NCI-H128 (cell line): ENCODE data around the gene DGKH.
"Not testable (repeated sequence)": the region's sequence is repeated elsewhere in the genome, so short reads cannot be mapped to it uniquely, and the experiment has no call there.

Experiments
- DNase-seq: peaks from one replicate; lab custom pipeline; 2025; ENCODE audit not compliant: unreplicated experiment; lab: John Stamatoyannopoulos, UW

Gene DGKH

DNA sequence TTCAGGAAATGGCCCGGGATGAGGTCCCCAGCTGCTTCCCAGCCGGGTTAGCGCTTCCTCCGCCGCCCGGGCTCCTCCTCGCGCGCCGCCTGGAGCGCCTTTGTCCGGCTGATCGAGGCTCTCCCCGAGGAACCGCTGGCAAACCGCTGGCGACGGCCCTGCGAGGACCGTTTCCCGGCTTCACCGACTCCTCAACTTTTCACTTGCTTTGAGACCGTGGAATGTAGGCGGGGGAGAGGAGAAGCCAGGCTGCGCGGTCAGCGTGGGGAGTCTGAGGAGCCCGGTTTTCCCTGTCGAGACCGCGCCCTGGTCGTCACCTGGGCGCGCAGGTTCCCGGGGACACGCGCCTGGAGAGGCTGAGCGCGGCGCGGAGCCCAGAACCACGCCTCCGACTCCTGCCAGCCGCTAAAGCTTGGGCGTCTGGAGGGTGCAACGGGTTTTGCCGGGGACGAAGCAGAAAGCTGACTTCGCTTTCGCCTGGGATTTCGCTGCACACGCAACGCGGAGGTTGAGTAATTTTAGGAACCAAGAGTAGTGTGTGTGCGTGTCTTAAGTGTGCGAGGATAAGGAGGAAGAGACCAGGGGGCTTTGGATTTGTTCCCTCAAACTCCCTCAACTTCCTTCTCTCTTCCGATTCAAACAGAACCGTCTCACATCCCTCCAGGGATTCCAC, 7.3 kb upstream of the DGKH start:
- DNase-seq = peak; percentile 63

DNA sequence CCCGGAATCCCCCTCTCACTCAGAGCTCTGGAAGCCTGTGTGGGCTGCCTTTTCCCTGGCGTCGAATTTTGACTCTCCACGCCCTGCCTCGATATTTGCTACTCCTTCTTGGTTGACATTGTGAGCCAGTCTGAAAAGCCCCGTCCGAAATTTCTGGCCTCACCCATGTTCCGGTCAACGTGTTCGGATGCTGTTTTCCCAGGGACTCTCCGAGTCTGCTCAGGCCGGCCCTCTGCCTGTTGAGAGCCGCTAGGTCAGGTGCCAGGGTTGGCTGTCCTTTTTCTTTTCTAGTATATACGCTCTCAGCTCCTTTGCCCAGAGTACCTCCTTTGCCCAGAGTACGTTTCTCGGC, 6.8 kb upstream of the DGKH start:
- no peak for DNase-seq

DNA sequence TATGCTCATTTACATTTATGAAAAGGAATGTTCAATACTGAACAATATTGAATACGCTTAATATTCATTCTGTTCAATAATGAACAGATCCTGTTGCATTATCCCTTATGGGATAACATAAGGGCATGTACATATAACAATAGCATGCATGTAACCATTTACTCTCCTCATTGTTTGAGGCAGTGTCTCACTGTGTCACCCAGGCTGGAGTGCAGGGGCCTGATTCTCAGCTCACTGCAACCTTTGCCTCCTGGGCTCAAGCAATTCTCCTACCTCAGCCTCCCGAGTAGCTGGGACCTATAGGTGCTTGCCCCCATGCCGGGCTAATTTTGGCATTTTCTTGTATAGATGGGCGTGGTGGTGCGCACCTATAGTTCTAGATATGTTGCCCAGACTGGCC, 4.8 kb upstream of the DGKH start:
- DNase-seq = no peak

DNA sequence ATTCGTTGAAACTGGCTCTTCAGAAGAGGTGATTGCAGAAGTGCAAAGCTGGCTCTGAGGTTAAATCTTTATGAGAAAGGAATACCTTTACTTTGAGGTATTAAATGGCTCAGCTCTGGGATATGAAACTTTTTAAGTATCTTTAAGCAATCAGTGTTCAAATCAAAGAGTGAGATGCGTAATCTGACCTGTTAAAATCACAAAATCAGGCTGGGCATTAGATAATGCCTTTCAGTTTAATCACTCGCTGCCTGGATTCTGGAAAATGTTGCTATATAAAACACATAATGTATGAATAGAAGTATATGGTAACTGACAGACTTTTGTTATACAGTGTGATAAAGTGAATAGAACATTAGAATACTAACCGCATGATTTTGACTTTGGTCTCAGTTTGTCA, 2.0 kb upstream of the DGKH start:
- DNase-seq = no peak

DNA sequence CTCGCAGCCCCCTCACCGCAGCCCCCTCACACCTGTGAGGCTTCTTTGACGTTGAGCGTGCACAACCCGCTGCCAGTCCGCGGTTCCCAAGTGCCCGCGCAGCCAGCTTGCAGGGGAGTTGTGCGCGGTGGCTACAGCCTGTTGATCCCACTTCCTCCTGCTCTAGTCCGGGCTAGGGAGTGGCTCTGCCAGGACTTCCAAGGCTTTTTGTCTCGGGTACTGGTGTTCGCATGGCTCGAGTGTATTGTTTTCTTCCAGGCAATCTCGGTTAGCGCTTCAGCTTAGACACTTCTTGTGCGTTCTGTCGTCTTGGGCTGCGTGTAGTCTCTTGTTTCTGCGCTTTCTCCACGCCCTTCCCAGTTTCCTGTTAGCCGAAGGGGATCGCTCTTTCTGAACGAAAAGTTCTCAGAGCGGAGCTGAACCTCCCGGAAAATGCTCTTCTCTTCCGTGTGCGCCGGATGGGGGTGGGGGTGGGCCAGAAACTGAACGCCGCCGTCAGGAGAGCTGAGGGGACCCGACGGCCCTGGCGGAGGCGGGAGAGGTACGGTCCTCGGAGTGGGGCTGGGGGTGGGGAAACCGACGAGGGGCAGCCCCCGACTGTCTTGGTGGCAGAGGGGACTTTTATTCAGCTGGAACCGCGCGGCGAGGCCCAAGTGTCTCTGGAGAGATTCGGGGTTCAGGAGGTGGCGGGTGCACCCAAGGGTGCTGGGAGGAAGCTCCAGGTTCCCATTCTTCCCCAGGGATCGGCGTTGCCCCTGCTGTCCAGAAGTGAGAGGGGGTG, 697 bp upstream of the DGKH start:
- DNase-seq = no peak

DNA sequence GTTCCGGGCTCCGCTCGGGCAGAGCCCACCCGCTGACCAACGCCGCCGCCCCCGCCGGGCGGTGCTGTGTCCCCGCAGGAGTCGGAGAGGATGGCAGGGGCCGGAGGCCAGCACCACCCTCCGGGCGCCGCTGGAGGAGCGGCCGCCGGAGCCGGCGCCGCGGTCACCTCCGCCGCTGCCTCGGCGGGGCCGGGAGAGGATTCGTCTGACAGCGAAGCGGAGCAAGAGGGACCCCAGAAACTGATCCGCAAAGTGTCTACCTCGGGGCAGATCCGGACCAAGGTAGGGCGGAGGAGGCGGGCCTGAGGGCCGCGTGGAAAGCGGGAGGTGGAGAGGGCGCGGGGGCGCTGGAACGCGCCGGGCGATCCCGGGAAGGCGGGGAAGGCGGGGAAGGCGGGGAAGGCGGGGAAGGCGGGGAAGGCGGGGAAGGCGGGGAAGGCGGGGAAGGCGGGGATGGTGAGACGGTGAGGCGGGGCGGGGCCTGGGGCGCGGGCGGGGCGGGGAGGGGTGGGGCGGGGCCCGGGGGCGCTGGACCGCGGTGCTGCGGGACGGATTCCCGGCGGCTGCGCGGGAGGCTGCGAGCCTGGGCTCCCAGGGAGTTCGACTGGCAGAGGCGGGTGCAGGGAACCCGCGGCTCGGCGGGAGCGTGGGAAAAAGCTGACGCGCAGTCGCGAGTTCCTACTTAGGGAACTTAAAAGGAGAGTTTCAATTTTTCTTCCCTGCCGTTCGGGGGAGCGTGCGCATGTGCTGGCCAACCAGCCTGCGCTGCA, 421 bp downstream of the DGKH start:
- DNase-seq = no peak

DNA sequence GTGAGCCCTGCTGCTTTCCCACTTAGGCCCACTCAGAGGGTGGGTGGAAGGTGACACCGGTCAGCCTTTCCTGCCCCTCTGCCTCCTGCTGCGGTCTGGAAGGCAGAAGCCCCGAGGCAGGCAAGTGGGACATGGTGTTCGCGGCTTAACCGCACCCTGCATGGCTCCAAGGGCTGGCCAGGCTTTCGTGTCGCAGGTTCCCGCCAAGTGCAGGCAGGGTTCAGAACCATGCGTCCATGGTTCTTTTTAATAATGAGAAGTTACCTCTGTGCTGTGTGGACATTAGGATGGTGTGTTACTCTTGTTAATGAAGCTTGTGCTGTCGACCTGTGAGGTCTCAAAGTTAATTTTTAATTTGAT, 986 bp downstream of the DGKH start:
- DNase-seq = no peak

DNA sequence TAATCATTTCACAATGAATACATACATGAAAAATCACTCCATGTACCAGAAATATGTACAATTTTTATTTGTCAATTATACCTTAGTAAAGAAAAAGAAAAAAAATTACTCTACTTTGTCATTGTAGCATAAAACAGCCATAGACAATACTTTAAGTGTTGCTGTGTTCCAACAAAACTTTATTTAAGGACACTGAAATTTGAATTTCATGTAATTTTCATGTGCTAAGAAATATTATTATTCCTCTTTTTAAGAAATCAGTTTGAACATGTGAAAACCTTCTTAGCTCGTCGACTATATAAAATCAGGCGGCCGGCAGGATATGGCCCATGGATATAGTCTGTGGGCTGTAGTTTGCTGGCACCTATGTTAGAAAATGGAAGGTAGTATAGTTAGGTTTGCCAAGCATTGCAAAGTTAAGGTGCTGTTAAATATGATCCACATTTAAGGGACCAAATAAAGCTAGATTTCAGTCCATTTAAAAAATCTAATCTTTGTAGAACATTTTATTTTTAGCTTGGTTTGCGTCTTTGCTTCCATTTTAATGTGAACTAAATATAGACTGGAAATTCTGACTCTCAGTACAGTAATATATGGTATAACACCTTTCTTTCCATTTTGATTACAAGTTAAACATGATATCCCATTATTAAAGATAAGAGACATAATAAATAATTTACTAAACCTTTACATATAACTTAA, 6.5 kb downstream of the DGKH start:
- no peak for DNase-seq

DNA sequence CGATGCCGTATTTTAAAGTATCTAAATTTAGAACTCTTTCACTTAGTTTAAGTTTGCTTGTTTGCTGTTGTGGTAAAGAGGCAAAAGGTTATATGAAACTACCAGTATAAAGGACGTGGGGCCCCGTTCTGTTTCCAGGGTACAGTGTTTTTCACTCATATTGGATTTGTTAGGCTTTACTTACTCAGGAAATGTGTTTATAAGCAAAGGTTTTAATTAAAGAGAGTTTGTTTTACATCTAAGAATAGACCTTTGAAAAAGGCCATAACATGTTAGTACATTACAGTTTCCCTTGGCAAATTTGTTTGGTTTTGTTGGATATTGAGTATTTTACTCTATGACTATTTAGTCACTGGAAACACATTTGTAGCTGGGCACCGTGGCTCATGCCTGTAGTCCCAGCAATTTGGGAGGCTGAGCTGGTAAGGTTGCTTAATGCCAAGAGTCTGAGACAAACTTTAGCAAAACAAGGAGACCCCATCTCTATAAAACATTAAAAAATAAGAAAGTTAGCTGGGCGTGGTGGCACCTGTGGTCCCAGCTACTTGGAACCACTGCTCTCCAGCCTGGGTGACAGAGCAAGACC, 7.1 kb downstream of the DGKH start:
- DNase-seq = no peak

DNA sequence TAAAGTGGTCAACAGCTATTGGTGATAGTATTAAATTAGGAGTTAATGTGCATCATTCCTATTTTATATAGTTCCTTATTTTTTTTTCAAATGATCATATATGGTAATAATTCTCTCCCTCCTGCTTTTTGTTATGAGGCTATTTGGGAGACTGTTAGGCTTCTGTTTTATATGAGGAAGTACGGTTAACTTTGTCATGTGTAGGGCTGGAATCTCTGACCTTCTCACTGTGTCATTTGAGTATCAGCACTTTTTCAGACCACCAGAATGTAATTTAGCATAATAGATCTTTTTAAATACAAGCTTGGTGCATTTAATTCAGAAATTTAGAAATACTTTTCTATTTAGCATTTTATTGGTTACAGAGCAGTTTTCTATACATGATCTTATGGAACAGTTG, 7.7 kb downstream of the DGKH start:
- no peak for DNase-seq

DNA sequence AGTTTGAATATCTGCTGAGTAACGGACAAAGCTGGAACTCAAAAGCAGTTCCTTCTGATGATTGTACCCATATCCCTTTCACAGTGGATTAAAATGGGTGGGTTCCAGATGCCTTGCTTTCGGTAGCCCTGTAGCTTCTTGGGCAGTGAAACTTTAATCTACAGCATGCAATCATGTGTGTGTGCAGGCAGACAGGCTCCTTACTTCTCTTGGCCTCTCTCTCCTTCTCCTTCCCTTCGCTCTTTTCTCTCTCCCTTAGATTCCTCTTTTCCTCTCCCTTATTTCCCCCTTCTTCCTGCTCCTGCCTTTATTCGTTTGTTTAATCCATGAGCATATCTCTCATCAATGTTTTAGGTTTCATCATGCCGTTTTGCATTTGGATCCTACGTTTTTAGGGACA, 8.1 kb downstream of the DGKH start:
- no peak for DNase-seq

DNA sequence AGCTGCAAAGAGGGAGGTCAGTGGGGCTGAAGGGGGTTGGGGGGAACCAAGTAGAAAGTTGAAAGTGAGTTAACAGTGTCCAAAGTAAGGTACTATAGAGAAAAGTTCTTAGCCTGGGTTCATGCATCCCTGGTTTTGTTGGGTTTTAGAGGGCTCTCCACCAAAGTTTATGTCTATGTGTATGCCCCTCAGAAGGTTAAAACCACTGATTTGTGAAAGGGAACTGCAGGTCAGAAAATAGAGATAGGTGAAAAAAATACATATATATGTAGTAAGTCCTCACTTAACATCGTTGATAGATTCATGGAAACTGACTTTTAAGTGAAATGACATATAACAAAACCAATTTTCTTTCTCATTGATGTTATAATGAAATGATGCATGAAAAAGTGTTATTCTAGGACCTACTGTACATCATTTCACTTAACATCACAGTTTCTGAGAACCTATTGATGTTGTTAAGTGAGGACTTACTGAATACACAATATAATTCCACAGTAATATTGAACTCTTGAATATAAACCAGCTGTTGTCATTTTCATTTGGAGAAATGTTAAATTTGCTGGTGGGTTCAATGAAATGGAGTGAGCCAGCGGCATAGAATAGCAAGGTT, 9.6 kb downstream of the DGKH start:
- DNase-seq = no peak

DNA sequence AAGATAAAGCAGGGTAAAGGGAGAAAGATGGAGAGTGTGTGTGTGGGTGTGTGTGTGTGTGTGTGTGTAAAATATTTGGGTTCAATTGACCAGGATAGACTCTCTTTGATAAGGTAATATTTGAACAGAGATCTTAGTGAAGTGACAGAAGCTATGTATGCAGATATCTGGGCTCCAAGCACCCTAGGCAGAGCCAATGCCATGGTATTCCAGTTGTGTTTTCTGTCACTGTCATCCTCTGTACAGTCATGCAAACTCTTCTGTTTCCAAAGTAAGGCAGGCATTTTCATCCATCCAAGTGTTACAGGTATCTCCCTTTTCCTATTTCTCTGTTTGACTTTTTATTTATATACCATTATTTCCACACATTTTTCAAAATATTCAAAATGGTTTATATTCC, 13.5 kb downstream of the DGKH start:
- DNase-seq = no peak

DNA sequence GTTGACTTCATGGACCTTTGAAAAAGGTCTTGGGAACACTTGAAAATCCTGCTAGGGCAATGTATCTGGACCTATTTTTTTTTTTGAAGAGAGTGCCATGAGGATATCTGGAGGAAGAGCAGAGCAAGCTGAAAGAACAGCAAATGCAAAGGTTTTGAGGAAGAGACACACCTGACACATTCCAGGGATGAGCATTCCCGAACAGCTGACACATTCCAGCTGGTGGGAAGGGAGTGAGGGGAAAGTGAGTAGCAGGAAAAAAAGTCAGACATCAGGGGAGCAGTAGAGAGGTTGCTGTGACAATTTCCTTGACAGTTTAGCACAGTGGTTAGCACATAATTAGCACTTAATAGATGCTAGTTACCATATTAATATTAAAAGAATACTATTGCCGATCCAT, 14.7 kb downstream of the DGKH start:
- no peak for DNase-seq

DNA sequence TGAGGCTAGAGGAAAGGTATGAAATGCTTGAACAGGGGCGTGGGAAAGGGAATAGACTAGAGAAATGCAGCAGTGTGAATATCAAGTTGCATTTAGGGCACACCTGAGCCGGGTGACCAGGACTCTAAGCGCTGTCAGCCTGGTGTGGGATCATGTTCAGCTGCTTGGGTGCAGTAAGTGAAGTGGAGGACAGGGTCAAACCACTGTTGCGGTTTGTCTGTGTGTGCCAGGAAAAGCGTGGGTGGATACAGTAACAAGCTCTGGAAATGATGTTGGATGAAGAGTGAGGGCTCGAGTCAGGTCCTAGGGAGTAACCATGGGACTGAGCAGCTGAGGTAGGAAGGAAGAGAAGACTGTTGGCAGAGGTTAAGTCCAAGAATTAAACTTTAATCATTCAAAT, 15.8 kb downstream of the DGKH start:
- no peak for DNase-seq

DNA sequence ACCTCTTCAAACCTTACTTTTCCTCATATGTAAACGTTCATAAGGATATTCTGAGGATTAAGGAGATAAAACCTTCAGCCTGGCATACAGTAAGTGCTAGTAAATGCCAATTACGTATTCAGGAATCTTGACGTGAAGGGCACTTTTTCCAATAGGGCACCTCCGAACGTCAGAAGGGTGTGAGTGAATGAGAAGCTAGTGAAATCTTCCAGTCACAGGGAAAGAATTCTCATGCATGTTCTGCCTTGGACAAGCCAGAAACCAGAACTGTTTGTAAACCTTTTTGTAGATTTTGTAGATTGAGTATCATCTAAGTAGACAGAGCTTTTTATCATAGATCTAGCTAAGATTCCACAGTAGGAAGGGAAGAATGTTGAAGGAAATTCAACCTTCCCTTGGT, 16.5 kb downstream of the DGKH start:
- DNase-seq = no peak

DNA sequence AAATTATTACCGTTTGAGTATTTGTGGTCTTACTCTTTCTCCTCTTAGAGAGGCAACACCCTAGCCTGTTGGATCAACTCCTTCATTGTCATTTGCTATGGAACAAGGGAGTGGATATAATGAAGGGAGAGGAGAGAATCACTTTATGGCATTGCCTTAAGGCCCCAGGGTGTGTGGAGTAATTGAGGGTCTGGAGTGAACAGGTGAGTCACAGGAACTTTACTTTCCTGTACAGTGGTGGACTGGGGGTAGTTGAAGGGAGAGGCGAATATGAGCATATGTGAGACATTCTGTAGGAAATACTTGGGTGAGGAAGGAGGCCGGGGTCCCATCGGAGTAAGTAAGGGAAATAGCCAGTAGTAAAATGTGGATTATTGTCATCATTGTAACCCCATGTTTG, 17.0 kb downstream of the DGKH start:
- DNase-seq = no peak

DNA sequence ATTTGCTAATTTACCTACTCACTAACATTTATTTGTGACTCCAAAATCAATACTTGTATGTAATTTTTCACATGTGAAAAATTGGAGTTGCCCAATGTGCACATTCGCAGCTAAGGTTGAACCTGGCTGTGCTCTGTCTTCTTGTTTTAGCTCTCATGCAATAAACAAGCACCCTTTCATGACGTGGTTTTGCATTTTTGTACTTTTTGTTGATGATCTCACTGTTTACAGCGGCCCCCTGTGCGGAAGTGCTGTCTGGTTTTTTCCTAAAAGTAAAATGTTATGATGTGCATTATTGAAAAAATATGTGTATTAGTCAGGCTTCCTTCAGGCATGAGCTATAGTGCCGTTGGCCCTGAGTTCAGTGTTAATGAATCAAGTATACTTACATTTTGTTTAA, 18.1 kb downstream of the DGKH start:
- no peak for DNase-seq

DNA sequence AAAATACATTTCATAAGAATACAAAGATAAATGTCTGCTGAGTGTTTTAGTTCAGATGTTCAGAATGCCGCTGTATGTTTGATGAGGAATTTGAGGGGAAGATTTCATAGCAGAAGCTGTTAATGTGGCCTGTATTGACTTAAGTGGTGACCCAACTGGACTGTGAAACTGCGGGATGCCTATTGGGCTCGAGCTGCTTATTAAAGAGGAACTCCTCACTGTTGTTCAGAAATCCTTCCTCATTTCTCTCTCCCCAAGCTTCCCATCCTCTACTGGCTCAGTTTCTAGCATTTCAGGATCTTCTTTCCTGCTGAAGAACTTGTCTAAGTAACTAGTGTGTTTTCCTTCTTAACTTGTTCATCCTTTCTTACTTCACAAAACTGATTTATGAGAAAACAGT, 20.4 kb downstream of the DGKH start:
- no peak for DNase-seq

DNA sequence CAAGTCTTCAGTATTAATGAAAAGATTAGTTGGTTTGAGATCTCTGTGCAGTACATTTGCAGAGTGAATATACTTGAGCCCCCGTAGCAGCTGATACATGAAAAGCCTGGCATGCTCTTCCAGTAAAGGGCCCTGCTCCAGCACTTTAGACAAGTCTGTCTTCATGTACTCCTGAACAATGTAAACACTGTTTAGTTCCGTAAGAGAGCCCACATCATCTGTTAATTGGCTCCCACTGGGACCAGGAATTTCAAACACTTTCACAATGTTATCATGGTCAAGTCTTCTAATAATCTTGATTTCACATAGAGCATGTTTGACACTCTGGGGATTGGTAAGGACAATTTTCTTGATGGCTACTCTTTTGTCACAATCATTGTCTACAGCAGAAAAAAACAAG, 22.2 kb downstream of the DGKH start:
- DNase-seq = not testable (repeated sequence)

DNA sequence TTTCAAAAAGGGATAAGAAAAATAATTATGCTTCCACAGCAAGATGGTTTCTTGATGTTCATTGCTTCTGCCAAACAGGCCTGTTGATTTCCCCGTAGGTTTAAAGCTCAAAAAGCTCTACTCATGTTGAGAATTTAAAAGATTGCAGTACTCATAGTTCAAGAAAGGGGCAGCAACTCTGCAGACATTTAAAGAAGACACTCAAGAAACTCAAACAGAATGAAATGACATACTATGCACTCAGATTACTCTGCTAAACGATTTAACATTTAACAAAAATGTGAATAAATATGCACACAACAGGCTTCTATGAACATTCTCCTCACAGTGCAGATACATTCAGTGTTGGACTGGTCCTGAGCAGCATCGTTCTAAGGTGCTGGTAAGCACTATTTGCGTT, 22.7 kb downstream of the DGKH start:
- not testable (repeated sequence) for DNase-seq
